ENCODE results near the gene LYG2. TPM values are rescaled to one million over a fixed set of nuclear protein-coding genes. Genes with fewer than 3 reads are reported as not detected.

The LYG2 gene
- total and polyA plus RNA-seq, 4 donors, result 0.31 TPM; not detected in 3

DNA sequence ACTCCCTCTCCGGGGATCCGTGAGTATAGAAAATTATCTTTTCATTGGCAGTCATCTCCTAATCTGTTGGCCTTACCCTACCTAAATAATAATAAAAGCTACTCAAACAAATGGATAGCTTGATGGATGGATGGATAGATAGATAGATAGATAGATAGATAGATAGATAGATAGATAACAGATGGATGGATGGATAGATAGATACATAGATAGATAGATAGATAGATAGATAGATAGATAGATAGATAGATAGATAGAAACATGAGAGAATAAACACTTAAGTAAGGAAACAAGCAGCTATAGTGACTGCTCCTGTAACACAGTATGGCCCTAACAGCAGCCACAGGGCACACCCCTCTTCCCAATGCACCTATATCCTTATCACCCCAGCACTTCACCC lies 39.4 kb downstream of the LYG2 start:
- Histone ChIP-seq H3K27ac (ENCODE audit: low read depth in 1 of 2, low read length in 2 of 2) (no peak overlapping the region), H3K36me3 (ENCODE audit: control insufficient read depth in 4 of 4, insufficient read depth in 3 of 4, low read depth in 1 of 4, low read length in 3 of 4) (no peaks in the 10 kb centered on the region), H3K9ac (ENCODE audit: low read depth in 1 of 2, low read length in 2 of 2) (no peak overlapping the region), H3K27me3 (ENCODE audit: control insufficient read depth in 4 of 4, insufficient read depth in 4 of 4, low read length in 3 of 4) (no peaks in the 10 kb centered on the region), H3K4me1 (ENCODE audit: control insufficient read depth in 4 of 4, insufficient read depth in 4 of 4, low read length in 3 of 4) (no peaks in the 10 kb centered on the region), H3K4me3 (ENCODE audit: low read depth in 1 of 3, low read length in 3 of 3) (no peak overlapping the region), H3K9me3 (ENCODE audit: control insufficient read depth in 4 of 4, low read length in 3 of 4) (no peaks in the 10 kb centered on the region)
- no peak for TF ChIP-seq FOXA1 (IDR thresholded peaks at IDR 0.05)
- TF ChIP-seq HNF4G (IDR thresholded peaks at IDR 0.05), result no peak
- no peak for TF ChIP-seq TAF1 (conservative IDR thresholded peaks at IDR 0.05)
- TF ChIP-seq, protein P1, sequence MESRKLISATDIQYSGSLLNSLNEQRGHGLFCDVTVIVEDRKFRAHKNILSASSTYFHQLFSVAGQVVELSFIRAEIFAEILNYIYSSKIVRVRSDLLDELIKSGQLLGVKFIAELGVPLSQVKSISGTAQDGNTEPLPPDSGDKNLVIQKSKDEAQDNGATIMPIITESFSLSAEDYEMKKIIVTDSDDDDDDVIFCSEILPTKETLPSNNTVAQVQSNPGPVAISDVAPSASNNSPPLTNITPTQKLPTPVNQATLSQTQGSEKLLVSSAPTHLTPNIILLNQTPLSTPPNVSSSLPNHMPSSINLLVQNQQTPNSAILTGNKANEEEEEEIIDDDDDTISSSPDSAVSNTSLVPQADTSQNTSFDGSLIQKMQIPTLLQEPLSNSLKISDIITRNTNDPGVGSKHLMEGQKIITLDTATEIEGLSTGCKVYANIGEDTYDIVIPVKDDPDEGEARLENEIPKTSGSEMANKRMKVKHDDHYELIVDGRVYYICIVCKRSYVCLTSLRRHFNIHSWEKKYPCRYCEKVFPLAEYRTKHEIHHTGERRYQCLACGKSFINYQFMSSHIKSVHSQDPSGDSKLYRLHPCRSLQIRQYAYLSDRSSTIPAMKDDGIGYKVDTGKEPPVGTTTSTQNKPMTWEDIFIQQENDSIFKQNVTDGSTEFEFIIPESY (IDR thresholded peaks at IDR 0.05), result no peak
- TF ChIP-seq, protein P2, sequence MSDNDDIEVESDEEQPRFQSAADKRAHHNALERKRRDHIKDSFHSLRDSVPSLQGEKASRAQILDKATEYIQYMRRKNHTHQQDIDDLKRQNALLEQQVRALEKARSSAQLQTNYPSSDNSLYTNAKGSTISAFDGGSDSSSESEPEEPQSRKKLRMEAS (IDR thresholded peaks at IDR 0.05), result no peak
- no peak for TF ChIP-seq NR2F2 (IDR thresholded peaks at IDR 0.05)
- TF ChIP-seq, protein P3, sequence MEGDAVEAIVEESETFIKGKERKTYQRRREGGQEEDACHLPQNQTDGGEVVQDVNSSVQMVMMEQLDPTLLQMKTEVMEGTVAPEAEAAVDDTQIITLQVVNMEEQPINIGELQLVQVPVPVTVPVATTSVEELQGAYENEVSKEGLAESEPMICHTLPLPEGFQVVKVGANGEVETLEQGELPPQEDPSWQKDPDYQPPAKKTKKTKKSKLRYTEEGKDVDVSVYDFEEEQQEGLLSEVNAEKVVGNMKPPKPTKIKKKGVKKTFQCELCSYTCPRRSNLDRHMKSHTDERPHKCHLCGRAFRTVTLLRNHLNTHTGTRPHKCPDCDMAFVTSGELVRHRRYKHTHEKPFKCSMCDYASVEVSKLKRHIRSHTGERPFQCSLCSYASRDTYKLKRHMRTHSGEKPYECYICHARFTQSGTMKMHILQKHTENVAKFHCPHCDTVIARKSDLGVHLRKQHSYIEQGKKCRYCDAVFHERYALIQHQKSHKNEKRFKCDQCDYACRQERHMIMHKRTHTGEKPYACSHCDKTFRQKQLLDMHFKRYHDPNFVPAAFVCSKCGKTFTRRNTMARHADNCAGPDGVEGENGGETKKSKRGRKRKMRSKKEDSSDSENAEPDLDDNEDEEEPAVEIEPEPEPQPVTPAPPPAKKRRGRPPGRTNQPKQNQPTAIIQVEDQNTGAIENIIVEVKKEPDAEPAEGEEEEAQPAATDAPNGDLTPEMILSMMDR (IDR thresholded peaks at IDR 0.05; ENCODE audit: low read depth, low read length, missing input control), result no peak
- no peak for TF ChIP-seq HNF4A (conservative IDR thresholded peaks at IDR 0.05)
- no peak for TF ChIP-seq SP1 (IDR thresholded peaks at IDR 0.05)
- TF ChIP-seq RXRA (IDR thresholded peaks at IDR 0.05), result no peak
- no peak for TF ChIP-seq GABPA (IDR thresholded peaks at IDR 0.05 in 1 of 2, conservative IDR thresholded peaks at IDR 0.05 in 1 of 2)
- TF ChIP-seq, protein P4, sequence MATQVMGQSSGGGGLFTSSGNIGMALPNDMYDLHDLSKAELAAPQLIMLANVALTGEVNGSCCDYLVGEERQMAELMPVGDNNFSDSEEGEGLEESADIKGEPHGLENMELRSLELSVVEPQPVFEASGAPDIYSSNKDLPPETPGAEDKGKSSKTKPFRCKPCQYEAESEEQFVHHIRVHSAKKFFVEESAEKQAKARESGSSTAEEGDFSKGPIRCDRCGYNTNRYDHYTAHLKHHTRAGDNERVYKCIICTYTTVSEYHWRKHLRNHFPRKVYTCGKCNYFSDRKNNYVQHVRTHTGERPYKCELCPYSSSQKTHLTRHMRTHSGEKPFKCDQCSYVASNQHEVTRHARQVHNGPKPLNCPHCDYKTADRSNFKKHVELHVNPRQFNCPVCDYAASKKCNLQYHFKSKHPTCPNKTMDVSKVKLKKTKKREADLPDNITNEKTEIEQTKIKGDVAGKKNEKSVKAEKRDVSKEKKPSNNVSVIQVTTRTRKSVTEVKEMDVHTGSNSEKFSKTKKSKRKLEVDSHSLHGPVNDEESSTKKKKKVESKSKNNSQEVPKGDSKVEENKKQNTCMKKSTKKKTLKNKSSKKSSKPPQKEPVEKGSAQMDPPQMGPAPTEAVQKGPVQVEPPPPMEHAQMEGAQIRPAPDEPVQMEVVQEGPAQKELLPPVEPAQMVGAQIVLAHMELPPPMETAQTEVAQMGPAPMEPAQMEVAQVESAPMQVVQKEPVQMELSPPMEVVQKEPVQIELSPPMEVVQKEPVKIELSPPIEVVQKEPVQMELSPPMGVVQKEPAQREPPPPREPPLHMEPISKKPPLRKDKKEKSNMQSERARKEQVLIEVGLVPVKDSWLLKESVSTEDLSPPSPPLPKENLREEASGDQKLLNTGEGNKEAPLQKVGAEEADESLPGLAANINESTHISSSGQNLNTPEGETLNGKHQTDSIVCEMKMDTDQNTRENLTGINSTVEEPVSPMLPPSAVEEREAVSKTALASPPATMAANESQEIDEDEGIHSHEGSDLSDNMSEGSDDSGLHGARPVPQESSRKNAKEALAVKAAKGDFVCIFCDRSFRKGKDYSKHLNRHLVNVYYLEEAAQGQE (IDR thresholded peaks at IDR 0.05), result no peak
- no peak for TF ChIP-seq EGR1 (IDR thresholded peaks at IDR 0.05; ENCODE audit: low read depth in 2 of 2)
- no peak for TF ChIP-seq RAD21 (IDR thresholded peaks at IDR 0.05)
- TF ChIP-seq, protein P5, sequence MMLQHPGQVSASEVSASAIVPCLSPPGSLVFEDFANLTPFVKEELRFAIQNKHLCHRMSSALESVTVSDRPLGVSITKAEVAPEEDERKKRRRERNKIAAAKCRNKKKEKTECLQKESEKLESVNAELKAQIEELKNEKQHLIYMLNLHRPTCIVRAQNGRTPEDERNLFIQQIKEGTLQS (IDR thresholded peaks at IDR 0.05), result no peak
- no peak for TF ChIP-seq FOXA2 (IDR thresholded peaks at IDR 0.05)
- TF ChIP-seq YY1 (IDR thresholded peaks at IDR 0.05), result no peak
- TF ChIP-seq JUND (IDR thresholded peaks at IDR 0.05), result no peak
- no peak for DNase-seq (ENCODE audit: low spot score)
- WGBS, result 98% methylated on average over 2 of the region's 2 CpGs
